Activated CD8-positive, alpha-beta memory T cell treated with anti-CD3 and anti-CD28 coated beads, Interleukin-2, amount 50 U/mL, for 48 hours (primary cell): Measurements from ENCODE around the gene ZNF560.

Experiments used
- DNase-seq: peaks from one replicate; pipeline ENCODE4 v3.0.0-alpha.2; 2020

The ZNF560 gene

GRCh38 chr19:9435279-9436268 lies 62.8 kb downstream of the ZNF560 start, which contains the start of gene ZNF266:
Gene ZNF266 (minus strand): TSS chr19:9435573. CDS start chr19:9420089, 15,484 bp downstream.
- DNase-seq: peak; percentile 96

- DNase-seq: peak; percentile 74
Measured at GRCh38 chr19:9431475-9431874, 66.9 kb downstream of the ZNF560 start.

GRCh38 chr19:9430444-9430843 lies 68.0 kb downstream of the ZNF560 start:
- no peak for DNase-seq

- DNase-seq: no peak
Measured at GRCh38 chr19:9427941-9428340, 70.5 kb downstream of the ZNF560 start.
